ENCODE results near the gene ZBED3. TPM values are rescaled to one million over a fixed set of nuclear protein-coding genes. Genes with fewer than 3 reads are reported as not detected.
"Not testable (repeated sequence)": the region's sequence is repeated elsewhere in the genome, so short reads cannot be mapped to it uniquely, and the experiment has no call there.

Gene ZBED3, protein sequence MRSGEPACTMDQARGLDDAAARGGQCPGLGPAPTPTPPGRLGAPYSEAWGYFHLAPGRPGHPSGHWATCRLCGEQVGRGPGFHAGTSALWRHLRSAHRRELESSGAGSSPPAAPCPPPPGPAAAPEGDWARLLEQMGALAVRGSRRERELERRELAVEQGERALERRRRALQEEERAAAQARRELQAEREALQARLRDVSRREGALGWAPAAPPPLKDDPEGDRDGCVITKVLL
- total RNA-seq (2014; rRNA removed; shearing (Covaris generic)), result 1.6 and 1.9 TPM in 2 replicates

DNA sequence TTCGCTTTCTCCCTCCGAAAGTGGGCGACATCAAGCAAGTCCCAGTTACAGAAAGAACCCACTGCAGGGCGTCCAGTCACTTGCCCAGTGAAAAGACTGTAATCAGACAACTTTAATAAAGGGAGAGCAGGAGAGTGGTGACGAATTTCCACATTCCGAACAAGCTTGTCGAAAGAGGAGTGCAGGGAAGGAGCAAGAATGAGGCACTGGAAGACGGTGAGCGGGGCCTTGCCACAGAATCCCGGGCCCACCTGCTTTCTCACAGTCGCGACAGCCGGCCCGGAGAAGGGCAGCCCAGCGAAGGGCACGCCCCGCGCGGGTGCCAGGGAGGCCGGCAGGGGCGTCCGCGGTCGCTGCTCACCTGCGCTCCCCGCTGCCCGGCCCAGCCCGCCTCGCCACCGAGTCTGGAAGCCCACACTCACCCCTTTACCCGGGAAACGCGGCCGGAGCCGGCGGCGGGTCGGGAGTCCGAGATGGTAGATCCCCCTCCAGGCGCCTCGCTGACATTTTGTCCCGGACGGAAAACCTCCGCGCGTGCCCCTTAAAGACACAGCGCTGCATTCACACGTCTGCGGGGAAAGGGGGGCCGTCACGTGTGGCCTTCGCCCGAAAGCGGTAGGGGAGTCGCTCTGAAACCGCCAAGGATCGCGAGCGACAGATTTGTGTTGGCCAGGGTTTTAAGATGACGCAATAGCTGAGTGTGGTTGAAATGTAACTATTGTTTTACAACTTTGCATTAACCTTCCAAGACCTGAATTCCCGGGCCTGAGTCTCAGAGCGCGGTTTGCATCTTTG, at the start of gene ZBED3:
TSS of gene ZBED3 (minus strand) at position 597 of the 795 bp plus-strand sequence. CDS start 9,407 bp downstream, outside the sequence.
- Histone ChIP-seq H3K27me3 (ENCODE audit: control insufficient read depth, insufficient read depth, low read length) (no peaks in the 10 kb centered on the region), H3K36me3 (replicated peaks; ENCODE audit: control insufficient read depth, insufficient read depth, low read length) (no peaks in the 10 kb centered on the region), H3K4me3 (ENCODE audit: insufficient read depth, low read depth, low read length) (peak within 1 kb of the TSS; percentile 75)
- DNase-seq, result peak; percentile 76

DNA sequence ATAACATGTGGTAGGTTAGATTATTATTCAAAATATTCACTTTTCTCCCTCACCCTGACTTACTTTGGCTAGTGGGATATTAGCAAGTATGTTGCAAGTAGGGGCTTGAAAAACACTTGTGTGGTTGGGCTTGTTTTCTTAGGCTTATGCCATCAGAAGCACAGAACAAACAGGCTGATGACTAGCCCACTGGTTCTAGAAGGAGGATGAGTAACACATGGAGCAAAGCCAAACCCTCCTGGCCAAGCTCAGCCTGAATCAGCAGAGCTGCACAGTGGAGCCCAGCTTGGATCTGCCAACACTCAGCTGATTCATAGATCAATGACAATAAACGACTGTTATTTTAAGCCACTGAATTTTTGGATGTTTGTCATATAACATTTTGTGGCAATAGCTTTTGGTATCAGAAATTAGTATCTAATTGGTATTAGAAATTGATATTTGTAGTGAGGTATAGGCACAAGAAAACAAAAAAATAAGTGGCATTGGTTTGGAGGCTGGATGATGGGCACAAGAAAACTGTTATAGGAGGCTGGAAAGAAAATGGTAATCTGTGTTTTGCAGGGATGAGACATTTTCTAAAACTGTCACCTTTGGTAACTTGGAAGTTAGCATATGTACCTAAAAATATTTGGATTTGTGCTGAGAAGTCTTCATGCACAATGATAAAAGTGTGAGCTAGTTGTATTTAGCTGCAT, 46.1 kb upstream of the ZBED3 start:
- no peak overlapping the region for H3K4me3 ChIP-seq (ENCODE audit: insufficient read depth, low read depth, low read length)
- no peaks in the 10 kb centered on the region for H3K36me3 ChIP-seq (replicated peaks; ENCODE audit: control insufficient read depth, insufficient read depth, low read length)
- H3K27me3 ChIP-seq (ENCODE audit: control insufficient read depth, insufficient read depth, low read length), result no peaks in the 10 kb centered on the region
- DNase-seq, result no peak

DNA sequence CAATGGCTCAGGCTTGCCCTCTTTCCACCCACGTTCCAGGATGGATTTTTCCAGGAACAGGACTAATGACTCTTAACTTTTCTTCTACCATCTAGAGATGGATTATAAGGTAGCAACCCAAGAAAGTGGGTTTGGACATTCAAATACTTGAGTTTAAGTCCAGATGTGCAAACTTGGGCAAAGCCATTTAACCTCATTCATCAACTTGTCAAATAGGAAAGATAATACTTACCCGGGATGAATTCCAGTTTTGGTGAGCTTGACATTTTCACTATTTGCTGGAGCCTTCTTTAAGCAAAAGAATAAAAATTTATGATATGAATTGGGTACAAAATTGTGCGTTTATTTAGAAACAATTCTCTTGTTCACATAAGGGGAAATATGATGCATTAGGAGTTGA, 44.3 kb upstream of the ZBED3 start:
- Histone ChIP-seq H3K4me3 (ENCODE audit: insufficient read depth, low read depth, low read length) (no peak overlapping the region), H3K36me3 (replicated peaks; ENCODE audit: control insufficient read depth, insufficient read depth, low read length) (no peaks in the 10 kb centered on the region), H3K27me3 (ENCODE audit: control insufficient read depth, insufficient read depth, low read length) (no peaks in the 10 kb centered on the region)
- no peak for DNase-seq

DNA sequence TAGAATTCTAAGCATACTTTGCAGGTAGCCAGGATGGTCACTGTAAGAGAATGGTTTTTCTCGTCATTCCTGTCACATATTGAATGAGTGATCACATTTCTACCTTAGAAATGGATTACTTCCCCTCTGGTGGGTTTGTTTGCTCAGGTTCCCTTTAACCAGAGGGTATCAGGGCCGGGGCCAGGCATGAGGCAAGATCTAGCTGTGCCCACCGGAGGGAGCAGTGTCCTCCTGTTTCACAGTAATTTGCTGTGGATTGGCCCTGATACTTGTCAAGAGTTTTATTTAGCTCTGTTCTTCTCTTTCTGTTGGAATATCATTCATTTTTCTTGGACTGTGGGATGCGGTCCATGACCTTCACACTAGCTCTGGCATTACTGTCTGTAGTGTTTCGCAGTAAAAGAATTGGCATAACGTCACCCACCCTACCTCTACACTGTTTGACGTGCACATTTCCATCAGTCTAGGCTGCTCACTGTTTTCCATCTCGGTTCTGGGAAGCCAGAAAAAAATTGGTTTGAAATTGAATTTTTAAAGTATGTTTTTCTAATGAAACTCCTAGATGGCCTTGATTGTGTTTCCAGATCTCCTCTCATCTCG, 42.4 kb upstream of the ZBED3 start:
- no peaks in the 10 kb centered on the region for H3K36me3 ChIP-seq (replicated peaks; ENCODE audit: control insufficient read depth, insufficient read depth, low read length)
- DNase-seq, result peak; percentile 54
- no peaks in the 10 kb centered on the region for H3K27me3 ChIP-seq (ENCODE audit: control insufficient read depth, insufficient read depth, low read length)
- no peak overlapping the region for H3K4me3 ChIP-seq (ENCODE audit: insufficient read depth, low read depth, low read length)

DNA sequence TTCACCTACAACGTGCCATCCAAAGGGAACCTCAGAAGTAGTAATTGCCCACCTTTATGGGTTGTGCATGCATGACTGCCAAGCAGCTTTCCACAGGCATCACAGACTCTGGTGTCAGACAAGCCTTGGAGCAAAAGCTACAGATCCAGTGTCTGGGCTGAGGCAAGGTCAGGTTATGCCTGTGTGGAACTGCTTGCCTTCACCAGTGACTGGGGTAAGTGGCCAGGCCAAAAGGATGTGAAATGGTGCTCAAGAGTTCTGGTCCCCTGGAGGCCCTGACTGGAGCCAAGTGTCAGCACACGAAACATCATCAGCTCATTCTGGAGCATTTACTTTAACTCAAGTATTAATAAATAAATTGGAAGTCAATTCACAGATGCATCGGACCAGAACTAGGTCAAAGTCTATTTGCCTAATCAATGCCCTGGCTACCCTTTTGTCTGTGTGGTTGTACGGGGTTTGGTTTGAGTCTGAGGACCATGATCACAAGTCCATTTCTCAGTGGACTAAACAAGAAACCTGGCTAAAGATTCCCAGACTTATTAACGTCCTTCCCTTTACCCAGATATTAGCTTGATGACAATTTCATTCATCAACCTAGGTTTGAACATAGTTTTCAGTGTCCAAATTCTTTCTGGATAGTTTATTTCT, 41.5 kb upstream of the ZBED3 start:
- H3K27me3 ChIP-seq (ENCODE audit: control insufficient read depth, insufficient read depth, low read length), result no peaks in the 10 kb centered on the region
- DNase-seq, result no peak
- H3K36me3 ChIP-seq (replicated peaks; ENCODE audit: control insufficient read depth, insufficient read depth, low read length), result no peaks in the 10 kb centered on the region
- no peak overlapping the region for H3K4me3 ChIP-seq (ENCODE audit: insufficient read depth, low read depth, low read length)

DNA sequence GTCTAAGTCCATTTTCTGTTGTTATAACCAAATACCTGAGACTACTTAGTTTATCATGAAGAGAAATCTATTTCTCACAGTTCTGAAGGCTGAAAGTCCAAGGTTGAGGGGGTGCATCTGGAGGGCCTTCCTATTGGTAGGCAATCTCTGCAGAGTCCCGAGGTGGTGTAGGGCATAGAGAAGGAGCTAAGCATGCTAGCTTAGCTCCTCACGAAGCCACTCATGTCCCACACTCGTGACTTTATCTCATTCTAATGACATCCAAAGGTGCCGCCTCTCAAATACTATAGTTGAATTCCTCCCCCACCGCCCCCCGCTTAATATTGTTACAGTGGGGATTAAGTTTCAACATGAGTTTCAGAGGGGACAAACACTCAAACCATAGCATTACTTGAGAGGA, 36.0 kb upstream of the ZBED3 start:
- peaks cover 3% of the 10 kb centered on the region; the same call in 1 of the 2 replicates for H3K36me3 ChIP-seq (replicated peaks; ENCODE audit: control insufficient read depth, insufficient read depth, low read length)
- no peak for DNase-seq
- no peaks in the 10 kb centered on the region for H3K27me3 ChIP-seq (ENCODE audit: control insufficient read depth, insufficient read depth, low read length)
- H3K4me3 ChIP-seq (ENCODE audit: insufficient read depth, low read depth, low read length), result no peak overlapping the region

DNA sequence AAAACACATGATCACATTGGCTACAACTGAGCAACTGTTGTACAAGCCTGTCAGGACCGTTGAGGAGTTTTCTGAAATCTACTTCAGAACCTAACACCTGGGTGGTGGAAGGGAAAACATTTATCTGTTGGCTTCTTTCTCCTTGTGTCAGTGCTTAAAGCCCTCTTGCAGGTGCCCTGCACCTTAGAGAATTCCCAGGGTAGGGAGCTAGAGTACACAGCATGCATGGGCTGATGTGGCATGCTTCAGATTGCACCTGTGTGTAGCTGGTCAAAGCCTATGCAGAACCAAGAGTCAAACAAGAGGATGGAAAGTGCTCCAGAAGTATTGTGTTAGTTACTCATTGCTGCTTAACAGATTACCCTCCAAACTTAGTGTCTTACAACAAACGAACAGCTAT, 33.6 kb upstream of the ZBED3 start:
- peaks cover 3% of the 10 kb centered on the region; the same call in 1 of the 2 replicates for H3K36me3 ChIP-seq (replicated peaks; ENCODE audit: control insufficient read depth, insufficient read depth, low read length)
- no peaks in the 10 kb centered on the region for H3K27me3 ChIP-seq (ENCODE audit: control insufficient read depth, insufficient read depth, low read length)
- no peak overlapping the region for H3K4me3 ChIP-seq (ENCODE audit: insufficient read depth, low read depth, low read length)
- DNase-seq, result no peak

DNA sequence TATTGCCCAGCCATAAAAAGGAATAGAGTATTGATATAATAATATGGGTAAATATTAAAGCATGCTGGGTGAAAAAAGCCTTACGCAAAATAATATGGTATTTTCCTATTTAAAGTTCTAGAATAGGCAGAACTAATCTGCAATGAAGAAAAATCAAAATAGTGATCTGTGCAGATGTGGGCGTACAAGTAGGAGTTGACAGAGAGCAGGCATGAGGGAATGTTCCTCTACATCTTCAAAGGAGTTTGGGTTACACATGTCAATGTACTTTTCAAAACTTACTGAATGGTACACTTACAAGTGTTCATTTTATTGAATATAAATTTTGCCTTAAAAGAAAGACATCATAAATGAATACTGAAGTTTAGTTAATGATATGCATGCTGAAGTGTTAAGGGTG, 33.0 kb upstream of the ZBED3 start:
- no peak overlapping the region for H3K4me3 ChIP-seq (ENCODE audit: insufficient read depth, low read depth, low read length)
- no peaks in the 10 kb centered on the region for H3K27me3 ChIP-seq (ENCODE audit: control insufficient read depth, insufficient read depth, low read length)
- no peak for DNase-seq
- H3K36me3 ChIP-seq (replicated peaks; ENCODE audit: control insufficient read depth, insufficient read depth, low read length), result peaks cover 3% of the 10 kb centered on the region; the same call in 1 of the 2 replicates

DNA sequence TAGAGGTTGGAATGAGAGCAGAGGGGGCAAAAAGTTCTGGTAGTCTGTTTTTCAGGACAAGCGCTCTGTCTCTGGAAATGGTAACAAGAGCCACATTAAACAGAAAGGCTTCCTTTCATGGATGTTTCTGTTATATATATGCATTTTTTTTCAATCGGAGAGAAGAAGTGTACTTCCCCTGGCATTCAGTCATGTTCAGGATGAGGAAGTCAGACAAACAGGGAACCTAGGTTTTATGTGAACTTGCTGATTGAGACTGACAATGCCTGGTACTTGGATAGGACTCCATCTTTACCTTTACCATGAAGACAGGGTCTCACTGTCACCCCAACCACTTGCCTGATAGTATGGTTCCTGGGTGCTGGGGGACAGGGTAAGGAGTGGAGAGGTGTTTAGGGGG, 30.1 kb upstream of the ZBED3 start:
- Histone ChIP-seq H3K4me3 (ENCODE audit: insufficient read depth, low read depth, low read length) (no peak overlapping the region), H3K27me3 (ENCODE audit: control insufficient read depth, insufficient read depth, low read length) (no peaks in the 10 kb centered on the region), H3K36me3 (replicated peaks; ENCODE audit: control insufficient read depth, insufficient read depth, low read length) (peaks cover 3% of the 10 kb centered on the region; the same call in 1 of the 2 replicates)
- DNase-seq, result no peak

DNA sequence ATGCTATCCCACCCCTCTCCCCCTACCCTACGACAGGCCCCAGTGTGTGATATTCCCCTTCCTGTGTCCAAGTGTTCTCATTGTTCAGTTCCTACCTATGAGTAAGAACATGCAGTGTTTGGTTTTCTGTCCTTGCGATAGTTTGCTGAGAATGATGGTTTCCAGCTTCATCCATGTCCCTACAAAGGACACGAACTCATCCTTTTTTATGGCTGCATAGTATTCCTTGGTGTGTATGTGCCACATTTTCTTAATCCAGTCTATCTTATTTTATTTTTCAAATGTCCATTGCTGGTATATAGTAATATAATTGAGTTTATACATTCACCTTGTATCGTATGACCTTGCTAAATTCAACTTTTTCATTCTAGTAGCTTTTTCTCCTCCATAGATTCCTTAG, 19.9 kb upstream of the ZBED3 start:
- H3K36me3 ChIP-seq (replicated peaks; ENCODE audit: control insufficient read depth, insufficient read depth, low read length); DNase-seq; H3K4me3 ChIP-seq (ENCODE audit: insufficient read depth, low read depth, low read length); H3K27me3 ChIP-seq (ENCODE audit: control insufficient read depth, insufficient read depth, low read length): not testable (repeated sequence)

DNA sequence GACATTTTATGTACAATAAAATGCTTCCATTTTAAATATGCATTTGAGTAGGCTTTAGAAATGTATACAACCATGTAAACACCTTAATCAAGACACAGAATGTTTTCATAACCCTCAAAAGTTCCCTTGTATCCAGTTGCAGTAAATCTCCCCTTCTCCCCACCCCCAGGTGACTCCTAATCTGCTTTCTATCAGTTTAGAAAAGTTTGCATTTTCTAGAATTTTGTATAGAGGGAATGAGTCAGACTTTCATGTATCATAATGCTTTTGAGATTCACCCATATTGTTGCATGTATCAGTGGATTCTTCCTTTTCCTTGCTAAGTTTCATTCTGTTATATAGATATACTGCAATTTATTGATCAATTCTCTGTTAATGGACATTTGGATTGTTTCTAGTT, 17.7 kb upstream of the ZBED3 start:
- DNase-seq, result no peak
- Histone ChIP-seq H3K4me3 (ENCODE audit: insufficient read depth, low read depth, low read length) (no peak overlapping the region), H3K27me3 (ENCODE audit: control insufficient read depth, insufficient read depth, low read length) (no peaks in the 10 kb centered on the region), H3K36me3 (replicated peaks; ENCODE audit: control insufficient read depth, insufficient read depth, low read length) (no peaks in the 10 kb centered on the region)

DNA sequence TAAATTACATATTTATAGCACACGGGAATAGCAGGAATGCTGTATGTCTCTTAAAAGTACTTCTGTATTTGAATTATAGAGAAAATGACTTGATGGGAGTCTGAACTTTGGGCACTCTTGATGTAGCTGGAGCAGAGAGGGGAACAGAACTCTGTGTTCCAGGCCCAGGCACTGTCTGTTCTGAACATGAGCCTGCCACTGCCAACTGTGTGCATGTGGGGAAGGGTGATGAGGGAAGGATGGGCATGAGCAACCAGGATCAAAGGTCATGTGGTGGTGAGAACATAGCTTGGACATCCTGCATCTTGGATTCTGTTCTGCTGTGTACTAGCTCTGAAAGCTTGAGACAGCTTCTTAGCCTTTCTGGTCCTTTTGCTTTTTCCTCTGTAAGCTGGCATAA, 16.4 kb upstream of the ZBED3 start:
- no peaks in the 10 kb centered on the region for H3K27me3 ChIP-seq (ENCODE audit: control insufficient read depth, insufficient read depth, low read length)
- no peak for DNase-seq
- H3K36me3 ChIP-seq (replicated peaks; ENCODE audit: control insufficient read depth, insufficient read depth, low read length), result no peaks in the 10 kb centered on the region
- no peak overlapping the region for H3K4me3 ChIP-seq (ENCODE audit: insufficient read depth, low read depth, low read length)

DNA sequence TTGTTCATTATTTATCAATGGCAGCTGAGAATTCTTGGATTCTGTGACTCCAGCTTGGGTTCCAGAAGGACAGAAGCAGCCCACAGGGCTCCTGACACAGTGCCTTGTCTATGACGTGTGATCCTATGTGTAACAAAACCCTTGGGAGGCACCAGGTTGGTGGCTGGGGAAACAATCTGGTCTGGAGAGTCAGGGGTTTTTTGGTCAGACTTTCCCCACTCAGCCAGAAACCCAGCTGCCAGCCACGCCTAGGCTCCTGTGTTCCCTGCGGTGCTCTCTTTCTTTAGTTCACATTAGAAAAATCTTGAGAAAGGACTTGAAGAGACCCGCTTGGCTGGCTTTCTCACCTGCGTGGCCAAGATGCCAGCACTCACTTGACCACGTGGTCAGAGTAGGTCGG, 15.5 kb upstream of the ZBED3 start:
- Histone ChIP-seq H3K4me3 (ENCODE audit: insufficient read depth, low read depth, low read length) (no peak overlapping the region), H3K36me3 (replicated peaks; ENCODE audit: control insufficient read depth, insufficient read depth, low read length) (no peaks in the 10 kb centered on the region), H3K27me3 (ENCODE audit: control insufficient read depth, insufficient read depth, low read length) (no peaks in the 10 kb centered on the region)
- no peak for DNase-seq

DNA sequence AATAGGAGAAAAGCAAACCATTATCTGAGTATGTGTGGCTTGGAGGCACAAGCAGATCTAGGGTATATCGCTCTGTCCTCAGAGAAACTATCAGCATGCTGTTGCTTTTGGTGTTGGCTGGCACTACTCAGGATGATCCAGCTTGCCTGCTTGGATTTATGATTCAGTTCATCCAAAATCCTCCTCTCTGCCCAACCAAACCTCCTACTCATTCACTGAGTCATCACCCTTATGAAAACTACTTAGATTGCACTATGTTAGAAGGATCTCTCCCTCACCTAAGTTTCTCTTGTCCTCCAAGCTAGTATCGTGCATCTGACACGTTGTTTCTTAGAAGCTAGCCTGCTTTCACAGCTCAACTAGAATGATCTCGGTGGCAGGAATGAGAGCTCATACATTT, 14.2 kb upstream of the ZBED3 start:
- H3K4me3 ChIP-seq (ENCODE audit: insufficient read depth, low read depth, low read length), result no peak overlapping the region

More for the DNA sequence above, 14.2 kb upstream of the ZBED3 start:
- no peak for DNase-seq
- H3K36me3 ChIP-seq (replicated peaks; ENCODE audit: control insufficient read depth, insufficient read depth, low read length), result no peaks in the 10 kb centered on the region
- H3K27me3 ChIP-seq (ENCODE audit: control insufficient read depth, insufficient read depth, low read length), result no peaks in the 10 kb centered on the region
